ENCODE data around the gene ZNF804B. TPM values are rescaled to one million over a fixed set of nuclear protein-coding genes. Genes with fewer than 3 reads are reported as not detected.

Gene ZNF804B
- total RNA-seq, 1 experiment from 2014 or later: not detected

DNA sequence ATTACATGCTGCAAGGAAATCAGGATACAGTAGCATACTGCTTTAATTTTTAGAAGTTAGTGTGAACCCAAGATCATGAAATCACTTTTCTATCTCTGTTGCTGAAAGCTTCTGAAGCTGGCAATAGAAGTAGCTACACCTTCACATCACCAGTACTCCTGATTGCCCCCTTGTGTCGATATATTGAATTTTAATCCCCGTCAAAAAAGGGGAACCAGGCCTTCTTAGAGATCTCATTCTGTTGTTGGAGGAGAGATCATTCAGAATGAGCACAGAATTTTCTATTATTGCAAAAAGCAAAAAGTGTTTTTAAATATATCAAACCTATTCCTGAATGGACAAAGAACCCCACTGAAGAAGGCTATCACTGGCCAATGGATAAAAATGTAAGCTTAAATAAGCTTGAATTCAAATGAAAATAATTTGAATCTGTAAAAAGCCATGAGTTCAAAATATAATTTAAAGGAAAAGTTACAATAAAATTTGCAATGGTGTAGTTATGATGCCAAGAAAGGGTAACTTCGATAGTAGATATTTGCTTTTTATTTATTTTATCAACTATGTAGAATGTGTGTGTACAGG, 75.7 kb downstream of the ZNF804B start:
- Histone ChIP-seq H3K27me3 (replicated peaks; ENCODE audit: insufficient read depth, low read depth, low read length, poor library complexity) (no peaks in the 10 kb centered on the region), H3K4me1 (ENCODE audit: insufficient read depth, low read length, poor library complexity, severe bottlenecking) (no peaks in the 10 kb centered on the region), H3K9me3 (ENCODE audit: low read depth, low read length, poor library complexity, severe bottlenecking) (no peaks in the 10 kb centered on the region), H3K27ac (ENCODE audit: low read depth, low read length, poor library complexity, severe bottlenecking) (no peak overlapping the region), H3K36me3 (ENCODE audit: insufficient read depth, low read length, poor library complexity, severe bottlenecking) (no peaks in the 10 kb centered on the region), H3K4me3 (ENCODE audit: low read depth, low read length, poor library complexity, severe bottlenecking) (no peak overlapping the region)
- POLR2A ChIA-PET (ENCODE audit: low non-redundant PET): no interaction called here
- CTCF ChIA-PET: interaction anchor here (1.3 kb wide), 2 partner anchors 490 to 592 kb away, joined by 3 to 7 read pairs; no protein-coding TSS in a partner anchor
- TF ChIP-seq CTCF (conservative IDR thresholded peaks at IDR 0.05; ENCODE audit: low read depth, low read length) (peak; percentile 61), EZH2 (IDR thresholded peaks at IDR 0.05; ENCODE audit: borderline replicate concordance, low read depth, low read length, poor library complexity, severe bottlenecking) (no peak)
- intact Hi-C loops (cut with micrococcal nuclease; ENCODE audit: unreplicated experiment): loop anchor here (2.0 to 5.0 kb wide), 2 partner anchors 288 to 592 kb away; no protein-coding TSS in a partner anchor
- peak; percentile 55 for DNase-seq (ENCODE audit: low spot score)
- BruUV-seq (replicated peaks): no TSS peak

DNA sequence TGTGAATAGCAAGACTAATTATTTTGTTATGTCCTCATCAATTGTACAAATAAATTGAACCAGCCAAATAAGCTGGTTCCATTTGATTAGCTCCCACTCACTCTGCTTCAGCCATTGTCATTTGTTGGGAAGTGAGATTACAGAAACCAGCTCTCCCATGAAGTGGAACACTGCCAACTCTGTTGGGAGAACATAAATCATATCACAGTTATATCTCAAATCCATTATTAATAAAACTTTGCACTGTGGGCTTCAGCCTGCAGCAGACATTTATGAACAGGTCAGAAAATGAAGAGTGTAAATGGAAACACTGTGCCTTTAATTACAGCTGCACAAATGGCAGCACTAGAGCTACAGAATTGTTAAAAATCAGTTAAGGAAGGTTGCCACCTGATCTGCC, 82.7 kb downstream of the ZNF804B start:
- Histone ChIP-seq H3K36me3 (ENCODE audit: insufficient read depth, low read length, poor library complexity, severe bottlenecking) (no peaks in the 10 kb centered on the region), H3K4me3 (ENCODE audit: low read depth, low read length, poor library complexity, severe bottlenecking) (no peak overlapping the region), H3K27ac (ENCODE audit: low read depth, low read length, poor library complexity, severe bottlenecking) (no peak overlapping the region), H3K4me1 (ENCODE audit: insufficient read depth, low read length, poor library complexity, severe bottlenecking) (no peaks in the 10 kb centered on the region), H3K9me3 (ENCODE audit: low read depth, low read length, poor library complexity, severe bottlenecking) (no peaks in the 10 kb centered on the region), H3K27me3 (replicated peaks; ENCODE audit: insufficient read depth, low read depth, low read length, poor library complexity) (no peaks in the 10 kb centered on the region)
- ChIA-PET POLR2A (ENCODE audit: low non-redundant PET) (no interaction called here), CTCF (no interaction called here)
- DNase-seq (ENCODE audit: low spot score): no peak
- no peak for TF ChIP-seq CTCF (conservative IDR thresholded peaks at IDR 0.05; ENCODE audit: low read depth, low read length)
- TF ChIP-seq EZH2 (IDR thresholded peaks at IDR 0.05; ENCODE audit: borderline replicate concordance, low read depth, low read length, poor library complexity, severe bottlenecking): no peak
- BruUV-seq (replicated peaks): no TSS peak
- intact Hi-C loops (cut with micrococcal nuclease; ENCODE audit: unreplicated experiment): no loop called here

DNA sequence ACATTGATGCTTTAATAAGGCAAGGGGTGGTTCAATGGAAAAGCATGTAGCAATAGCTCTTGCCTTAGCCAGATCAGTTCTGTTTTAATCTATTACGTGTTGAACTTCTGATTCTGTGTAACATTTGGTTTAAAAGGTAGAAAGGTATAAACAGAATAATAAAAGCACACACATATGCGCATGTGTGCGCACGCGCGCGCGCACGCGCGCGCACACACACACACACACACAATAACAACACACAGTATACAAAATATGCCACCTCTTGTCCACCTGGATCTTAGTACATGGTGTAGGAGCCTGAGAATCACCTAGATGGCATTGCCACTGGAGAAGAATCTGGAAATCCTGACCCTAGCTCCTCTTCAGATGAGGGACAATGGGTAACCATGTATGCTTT, 85.6 kb downstream of the ZNF804B start:
- no peak overlapping the region for H3K4me3 ChIP-seq (ENCODE audit: low read depth, low read length, poor library complexity, severe bottlenecking)
- H3K4me1 ChIP-seq (ENCODE audit: insufficient read depth, low read length, poor library complexity, severe bottlenecking): no peaks in the 10 kb centered on the region
- DNase-seq (ENCODE audit: low spot score): no peak
- POLR2A ChIA-PET (ENCODE audit: low non-redundant PET): no interaction called here
- intact Hi-C loops (cut with micrococcal nuclease; ENCODE audit: unreplicated experiment): no loop called here
- no peaks in the 10 kb centered on the region for H3K9me3 ChIP-seq (ENCODE audit: low read depth, low read length, poor library complexity, severe bottlenecking)
- CTCF ChIA-PET: no interaction called here
- no peak for TF ChIP-seq CTCF (conservative IDR thresholded peaks at IDR 0.05; ENCODE audit: low read depth, low read length)
- no peak overlapping the region for H3K27ac ChIP-seq (ENCODE audit: low read depth, low read length, poor library complexity, severe bottlenecking)
- no TSS peak for BruUV-seq (replicated peaks)
- H3K36me3 ChIP-seq (ENCODE audit: insufficient read depth, low read length, poor library complexity, severe bottlenecking): no peaks in the 10 kb centered on the region
- no peaks in the 10 kb centered on the region for H3K27me3 ChIP-seq (replicated peaks; ENCODE audit: insufficient read depth, low read depth, low read length, poor library complexity)
